Measurements from ENCODE around the gene KLF13.

DNA sequence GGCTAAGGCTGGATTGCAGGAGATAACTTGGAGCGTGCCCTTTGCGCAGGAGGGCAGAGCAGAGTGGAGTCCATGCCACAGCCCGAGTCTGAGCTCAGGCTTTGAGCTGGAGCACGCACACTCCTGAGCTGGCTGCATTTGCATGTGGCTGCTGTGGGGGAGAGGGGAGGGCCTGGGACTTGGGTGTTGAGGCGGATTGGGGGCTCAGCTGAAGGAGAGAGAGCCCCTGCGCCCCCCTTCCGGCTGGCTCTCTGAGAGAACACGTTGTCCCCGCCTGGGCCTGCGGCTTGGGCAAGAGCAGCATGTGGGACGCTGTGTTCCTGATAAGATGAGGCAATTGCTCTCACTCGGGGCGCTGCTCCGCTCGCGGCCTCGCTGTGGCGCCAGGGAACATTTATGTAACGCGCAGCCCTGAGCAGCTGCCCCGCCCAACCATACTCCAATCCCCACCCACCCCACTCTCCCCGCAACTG is 39.1 kb downstream of the KLF13 start:
- TF ChIP-seq CTCF (IDR thresholded peaks at IDR 0.05; ENCODE audit: low read depth, low read length) (peak; percentile 24), POLR2A (IDR thresholded peaks at IDR 0.05; ENCODE audit: extremely low read depth, insufficient read length) (peak; percentile 21), MYC (IDR thresholded peaks at IDR 0.05; ENCODE audit: low read depth, low read length) (peak; percentile 99)
- TF ChIP-seq, protein P1, sequence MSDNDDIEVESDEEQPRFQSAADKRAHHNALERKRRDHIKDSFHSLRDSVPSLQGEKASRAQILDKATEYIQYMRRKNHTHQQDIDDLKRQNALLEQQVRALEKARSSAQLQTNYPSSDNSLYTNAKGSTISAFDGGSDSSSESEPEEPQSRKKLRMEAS (IDR thresholded peaks at IDR 0.05; ENCODE audit: low read depth, low read length), result peak; percentile 98
